GM21515 (cell line): Measurements from ENCODE around the gene AREL1.

ENCODE experiments used
- ATAC-seq: cut with Tn5 transposase; IDR thresholded peaks from one replicate; pipeline ENCODE4 v1.9.1; 2021; ENCODE audit not compliant: unreplicated experiment

Gene AREL1

GRCh38 chr14:74660863-74661262 lies 52.0 kb downstream of the AREL1 start:
- ATAC-seq: no peak

DNA sequence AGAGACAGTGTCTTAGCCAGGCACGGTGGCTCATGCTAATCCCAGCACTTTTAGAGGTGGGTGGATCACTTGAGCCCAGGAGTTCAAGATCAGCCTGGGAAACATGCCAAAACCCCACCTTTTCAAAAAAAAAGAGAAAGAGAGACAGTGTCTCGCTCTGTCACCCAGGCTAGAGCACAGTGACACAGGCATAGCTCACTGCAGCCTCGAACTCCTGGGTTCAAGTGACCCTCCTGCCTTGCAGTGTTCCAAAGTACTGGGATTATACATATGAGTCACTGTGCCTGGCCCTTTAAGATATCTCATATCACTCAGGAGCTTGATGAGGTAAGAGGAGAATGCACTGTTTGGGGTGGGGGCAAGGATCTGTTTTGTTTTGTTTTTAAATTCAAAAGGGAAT lies 52.7 kb downstream of the AREL1 start:
- ATAC-seq: no peak

DNA sequence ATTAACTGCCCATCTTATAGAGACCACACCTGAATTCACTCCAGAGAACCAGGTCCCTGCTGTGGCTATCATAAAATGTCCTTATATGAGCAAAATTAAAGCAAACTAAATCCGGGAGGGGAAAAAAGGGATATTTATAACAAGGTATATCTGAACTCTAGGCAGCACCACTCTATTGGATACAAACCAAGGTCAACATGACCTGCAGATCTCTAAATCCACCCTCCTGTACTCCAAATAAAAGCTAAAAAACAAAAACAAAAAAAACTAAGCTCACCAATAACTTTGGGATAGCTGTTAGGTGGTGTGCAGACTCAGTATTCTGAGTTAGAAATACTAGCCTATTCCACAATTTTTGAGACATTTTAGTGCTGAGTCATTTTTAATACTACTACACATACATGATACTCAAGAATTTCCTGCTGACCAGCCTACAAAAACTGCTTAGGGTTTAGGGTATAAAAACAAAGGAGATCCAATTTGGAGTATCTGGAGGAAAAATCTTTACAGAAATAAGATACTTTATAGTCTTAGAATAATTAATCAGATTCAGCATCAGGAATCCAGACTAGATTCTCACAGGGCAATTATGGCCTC lies 54.2 kb downstream of the AREL1 start:
- ATAC-seq: no peak

GRCh38 chr14:74656964-74657363 lies 55.9 kb downstream of the AREL1 start:
- ATAC-seq: no peak

GRCh38 chr14:74655599-74656395 lies 57.1 kb downstream of the AREL1 start:
- ATAC-seq: no peak

DNA sequence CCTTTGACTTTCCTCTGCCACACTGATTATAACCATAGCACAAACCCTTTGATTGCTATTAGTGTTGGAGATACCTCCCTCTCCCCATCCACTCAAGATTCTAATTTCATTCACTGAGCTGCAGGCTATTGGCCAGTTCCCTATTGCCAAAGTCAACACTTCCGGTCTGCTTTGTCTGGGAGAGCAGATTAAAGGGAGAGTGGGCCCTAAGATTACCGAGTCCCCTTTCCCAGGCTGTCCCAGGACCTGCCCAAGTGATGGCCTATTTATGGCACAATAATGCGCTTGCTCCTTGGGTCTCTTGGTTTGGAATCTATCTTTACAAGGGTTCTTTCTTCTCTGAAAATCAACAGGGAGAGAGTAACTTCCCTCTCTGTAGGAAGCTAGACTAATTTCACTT lies 57.9 kb downstream of the AREL1 start:
- no peak for ATAC-seq

DNA sequence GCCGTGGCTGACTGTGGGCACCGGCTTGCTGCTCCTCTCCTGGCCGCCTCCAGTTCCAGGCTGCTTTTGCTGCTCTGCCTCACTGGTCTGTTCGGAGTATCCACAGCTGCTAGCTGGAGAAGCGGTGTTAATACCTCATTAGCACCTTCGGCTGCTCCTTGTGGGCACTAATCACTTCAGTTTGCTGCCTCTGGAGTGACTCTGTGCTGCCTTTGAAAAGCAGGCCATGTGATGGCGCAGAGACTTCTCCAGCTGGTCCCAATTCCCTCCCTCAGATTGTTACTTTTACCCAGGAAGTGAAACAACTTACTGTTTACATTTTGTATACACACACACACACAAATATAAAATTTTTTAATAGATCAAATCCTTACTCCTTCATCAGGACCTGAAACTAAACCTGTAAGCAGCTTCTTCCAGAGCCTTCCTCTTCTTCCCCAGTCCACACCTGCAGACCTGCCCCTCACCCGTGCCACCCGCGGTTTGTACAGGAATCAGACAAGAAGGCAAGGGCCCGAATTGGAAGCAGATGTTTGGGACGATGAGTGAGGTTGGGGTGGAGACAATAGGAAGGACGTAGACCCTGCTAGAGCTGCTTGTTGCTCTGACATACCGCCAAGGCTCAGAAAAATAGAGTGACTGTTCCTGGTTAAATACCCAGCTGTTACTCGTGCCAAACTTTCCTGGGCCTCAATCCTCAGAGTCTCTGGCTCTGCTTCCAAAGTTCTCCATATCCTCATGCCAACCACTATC lies 59.3 kb downstream of the AREL1 start:
- no peak for ATAC-seq

- ATAC-seq: no peak
These were observed 60.3 kb downstream of the AREL1 start for GRCh38 chr14:74652541-74652940.

- ATAC-seq: no peak
These were observed 61.8 kb downstream of the AREL1 start for GRCh38 chr14:74650927-74651686.

DNA sequence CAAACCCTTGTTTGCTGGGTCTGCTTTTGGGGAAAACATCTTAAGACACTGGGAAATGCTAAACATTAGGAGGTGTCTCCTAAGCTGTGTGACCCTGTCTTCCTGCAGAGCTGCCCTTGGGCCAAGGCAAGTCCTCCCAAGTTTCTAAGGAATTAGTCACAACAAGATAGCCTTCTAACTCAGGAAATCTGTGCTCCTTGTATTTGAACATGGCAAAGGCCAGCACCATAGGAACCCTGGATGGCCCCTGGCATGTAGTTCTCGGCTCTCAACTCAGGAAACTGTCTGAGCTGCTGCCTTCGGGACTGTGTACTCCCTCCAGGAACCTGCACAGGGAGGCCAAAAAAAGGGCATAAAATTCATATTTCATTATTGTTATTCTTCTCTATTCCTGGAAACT lies 63.2 kb downstream of the AREL1 start:
- ATAC-seq: no peak

DNA sequence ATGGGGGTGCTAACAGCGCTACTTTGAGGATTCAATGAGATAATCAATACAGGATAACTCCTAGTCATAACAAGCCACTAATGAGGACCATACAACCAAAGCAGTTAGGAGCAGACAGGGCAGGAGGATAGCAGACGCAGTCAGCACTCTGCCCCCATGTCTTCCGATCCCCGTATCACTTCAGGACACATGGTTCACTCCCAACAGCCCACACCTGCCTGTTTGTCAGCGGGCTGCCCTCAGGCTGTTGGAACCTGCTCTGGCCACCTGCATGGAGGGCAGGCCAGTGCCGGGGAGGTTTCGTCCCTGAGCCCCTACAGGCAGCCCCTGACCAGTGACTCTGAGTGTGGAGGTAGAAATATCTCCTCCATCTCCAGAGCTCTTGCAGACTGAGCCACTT lies 63.7 kb downstream of the AREL1 start:
- no peak for ATAC-seq

GRCh38 chr14:74648601-74649000 lies 64.3 kb downstream of the AREL1 start:
- ATAC-seq: no peak

- no peak for ATAC-seq
These were observed 65.0 kb downstream of the AREL1 start for GRCh38 chr14:74647678-74648461.

- no peak for ATAC-seq
These were observed 65.7 kb downstream of the AREL1 start for GRCh38 chr14:74647061-74647677.

- no peak for ATAC-seq
These were observed 67.0 kb downstream of the AREL1 start for GRCh38 chr14:74645756-74646470.

GRCh38 chr14:74645244-74645643 lies 67.6 kb downstream of the AREL1 start:
- ATAC-seq: no peak

- no peak for ATAC-seq
These were observed 71.1 kb downstream of the AREL1 start for GRCh38 chr14:74641601-74642391.

GRCh38 chr14:74638966-74639365 lies 73.9 kb downstream of the AREL1 start:
- no peak for ATAC-seq

DNA sequence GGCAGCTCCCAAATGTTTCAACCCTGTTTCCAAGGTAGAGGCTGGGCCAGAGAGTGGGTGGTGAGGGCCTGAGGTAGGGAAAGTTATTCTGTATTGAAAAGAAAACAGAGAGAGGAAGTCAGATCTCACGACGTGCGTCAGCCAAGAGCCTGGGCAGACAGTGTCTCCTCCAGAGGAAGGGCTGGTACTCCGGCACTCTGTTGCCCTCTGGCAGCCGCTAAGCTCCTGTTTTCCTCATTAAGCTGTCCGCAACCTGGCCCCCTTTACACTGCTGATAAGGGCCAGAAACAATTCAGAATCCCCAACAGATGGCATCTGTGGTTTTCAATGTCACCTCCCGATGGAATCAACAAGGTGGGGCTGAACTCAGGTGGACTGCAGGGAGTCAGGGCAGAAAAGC lies 74.8 kb downstream of the AREL1 start:
- no peak for ATAC-seq
